Right lobe of liver (tissue), 4 donors: Measurements from ENCODE around the gene FAM72C.
"Not testable (repeated sequence)": the region's sequence is repeated elsewhere in the genome, so short reads cannot be mapped to it uniquely, and the experiment has no call there.

Source experiments
- CTCF ChIP-seq, 4 donors: fragments of 200-600 bp in 3 of 4; fragments of 450-650 bp in 1 of 4; IDR thresholded peaks; one replicate each; pipeline versions ENCODE4 v1.5.1 to v1.8.0; 2016 to 2022; ENCODE audit warnings: antibody characterized with exemption in 4 of 4, mild to moderate bottlenecking in 2 of 4
- POLR2A ChIP-seq: fragments of 450-650 bp; IDR thresholded peaks from one replicate; pipeline ENCODE4 v1.6.1; 2017; ENCODE audit warnings: antibody characterized with exemption, mild to moderate bottlenecking
- donor health status: DM: no; HTN: no; CAD: no.
- donor health status: DM: no; HTN: no; CAD: no.
- donor health status: DM: no; HTN: yes; CAD: no.

GRCh38 chr1:143965860-143966259 lies 5.9 kb downstream of the FAM72C start:
- TF ChIP-seq CTCF (IDR thresholded peaks at IDR 0.05); POLR2A: not testable (repeated sequence)
